ENCODE data around the gene SNX8. TPM values are rescaled to one million over a fixed set of nuclear protein-coding genes. Genes with fewer than 3 reads are reported as not detected.
A peak's percentile ranks its signal among the peaks of the same experiment; 100 is the strongest.
"Not testable (repeated sequence)": the region's sequence is repeated elsewhere in the genome, so short reads cannot be mapped to it uniquely, and the experiment has no call there.

The SNX8 gene
- total RNA-seq, 1 donor from 2014 or later: 15.6 TPM

DNA sequence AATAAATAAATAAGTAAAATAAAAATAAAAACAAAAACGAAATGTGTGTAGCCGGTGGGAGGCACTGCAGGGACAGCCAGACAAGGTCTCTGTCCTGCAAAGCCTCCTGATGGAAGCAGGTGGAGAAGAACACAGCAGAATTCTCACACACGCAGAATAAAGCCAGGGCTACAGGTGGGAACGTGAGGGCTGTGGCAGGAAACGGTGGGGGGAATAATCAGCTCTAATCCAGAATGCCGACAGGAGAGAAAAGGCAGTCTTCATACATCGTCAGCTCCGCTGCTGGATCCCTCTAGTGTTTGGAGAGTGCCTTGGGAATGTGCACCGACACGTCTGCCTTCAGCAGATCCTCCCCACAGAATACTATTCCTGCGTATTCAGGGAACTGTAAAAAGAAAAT is 6.8 kb upstream of the SNX8 start:
- no peak for DNase-seq (ENCODE audit: low spot score, unreplicated experiment)
- peaks cover 4% of the 10 kb centered on the region for H3K27me3 Mint-ChIP-seq
- no peak overlapping the region for H3K4me3 Mint-ChIP-seq (ENCODE audit: low read depth)
- H3K4me1 Mint-ChIP-seq (ENCODE audit: low read depth): no peaks in the 10 kb centered on the region
- no peak overlapping the region for H3K27ac Mint-ChIP-seq
- no peaks in the 10 kb centered on the region for H3K36me3 Mint-ChIP-seq (ENCODE audit: insufficient read depth)
- H3K9me3 Mint-ChIP-seq (ENCODE audit: low read depth): no peaks in the 10 kb centered on the region
- TF ChIP-seq, protein P1, sequence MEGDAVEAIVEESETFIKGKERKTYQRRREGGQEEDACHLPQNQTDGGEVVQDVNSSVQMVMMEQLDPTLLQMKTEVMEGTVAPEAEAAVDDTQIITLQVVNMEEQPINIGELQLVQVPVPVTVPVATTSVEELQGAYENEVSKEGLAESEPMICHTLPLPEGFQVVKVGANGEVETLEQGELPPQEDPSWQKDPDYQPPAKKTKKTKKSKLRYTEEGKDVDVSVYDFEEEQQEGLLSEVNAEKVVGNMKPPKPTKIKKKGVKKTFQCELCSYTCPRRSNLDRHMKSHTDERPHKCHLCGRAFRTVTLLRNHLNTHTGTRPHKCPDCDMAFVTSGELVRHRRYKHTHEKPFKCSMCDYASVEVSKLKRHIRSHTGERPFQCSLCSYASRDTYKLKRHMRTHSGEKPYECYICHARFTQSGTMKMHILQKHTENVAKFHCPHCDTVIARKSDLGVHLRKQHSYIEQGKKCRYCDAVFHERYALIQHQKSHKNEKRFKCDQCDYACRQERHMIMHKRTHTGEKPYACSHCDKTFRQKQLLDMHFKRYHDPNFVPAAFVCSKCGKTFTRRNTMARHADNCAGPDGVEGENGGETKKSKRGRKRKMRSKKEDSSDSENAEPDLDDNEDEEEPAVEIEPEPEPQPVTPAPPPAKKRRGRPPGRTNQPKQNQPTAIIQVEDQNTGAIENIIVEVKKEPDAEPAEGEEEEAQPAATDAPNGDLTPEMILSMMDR (IDR thresholded peaks at IDR 0.05; ENCODE audit: unreplicated experiment): peak; percentile 15

DNA sequence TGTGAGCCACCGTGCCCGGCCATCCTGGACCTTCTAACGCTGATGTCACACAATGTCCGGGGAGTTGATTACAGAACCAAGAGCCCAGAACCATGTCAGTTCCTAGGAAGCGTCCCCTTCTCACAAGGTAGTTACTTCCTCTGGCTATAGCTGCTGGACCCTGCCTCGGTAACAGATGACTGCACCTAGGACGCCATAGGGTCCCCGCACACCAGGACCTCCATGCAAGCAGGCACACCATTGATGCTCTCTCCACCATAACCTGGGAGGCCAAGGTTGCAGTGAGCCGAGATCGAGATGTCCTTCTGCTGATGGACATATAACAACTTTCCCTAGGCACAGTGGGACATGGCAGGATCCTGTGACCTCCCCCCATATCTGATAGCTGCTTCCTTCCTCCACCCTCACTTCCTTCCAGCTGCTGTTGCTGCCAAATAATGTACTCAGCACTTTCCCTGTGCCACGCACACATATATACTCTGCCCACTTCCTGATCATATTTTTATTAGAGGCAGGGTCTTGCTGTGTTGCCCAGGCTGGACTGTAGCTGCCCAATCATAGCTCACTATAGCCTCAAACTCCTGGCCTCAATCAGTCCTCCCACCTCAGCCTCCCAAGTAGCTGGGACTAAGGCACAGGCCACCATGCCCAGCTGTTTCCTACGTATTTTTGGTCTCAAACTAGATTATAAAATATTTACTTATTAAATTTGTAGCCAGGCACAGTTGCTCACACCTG is 3.5 kb upstream of the SNX8 start:
- H3K4me3 Mint-ChIP-seq (ENCODE audit: low read depth): no peak overlapping the region
- H3K27ac Mint-ChIP-seq: no peak overlapping the region
- H3K4me1 Mint-ChIP-seq (ENCODE audit: low read depth): peaks cover 2% of the 10 kb centered on the region
- no peaks in the 10 kb centered on the region for H3K36me3 Mint-ChIP-seq (ENCODE audit: insufficient read depth)
- H3K27me3 Mint-ChIP-seq: peaks cover 4% of the 10 kb centered on the region
- TF ChIP-seq, protein P1 (IDR thresholded peaks at IDR 0.05; ENCODE audit: unreplicated experiment): no peak
- H3K9me3 Mint-ChIP-seq (ENCODE audit: low read depth): no peaks in the 10 kb centered on the region
- DNase-seq (ENCODE audit: low spot score, unreplicated experiment): no peak

DNA sequence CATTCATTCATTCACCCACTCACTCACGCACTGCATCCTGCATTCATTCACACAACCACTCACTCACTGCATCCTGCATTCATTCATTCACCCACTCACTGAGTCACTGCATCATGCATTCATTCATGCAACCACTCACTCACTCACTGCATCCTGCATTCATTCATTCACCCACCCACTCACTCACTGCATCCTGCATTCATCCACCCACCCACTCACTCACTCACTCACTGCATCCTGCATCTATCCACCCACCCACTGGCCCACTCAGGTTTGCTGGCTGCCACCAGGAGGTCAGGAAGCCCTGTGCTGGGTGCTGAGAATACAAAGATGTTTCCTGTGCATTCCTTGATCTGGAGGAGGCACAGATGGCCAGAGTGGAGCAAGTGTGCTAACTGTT is 2.3 kb upstream of the SNX8 start:
- H3K4me1 Mint-ChIP-seq (ENCODE audit: low read depth): peaks cover 5% of the 10 kb centered on the region
- H3K27ac Mint-ChIP-seq: no peak overlapping the region

DNA sequence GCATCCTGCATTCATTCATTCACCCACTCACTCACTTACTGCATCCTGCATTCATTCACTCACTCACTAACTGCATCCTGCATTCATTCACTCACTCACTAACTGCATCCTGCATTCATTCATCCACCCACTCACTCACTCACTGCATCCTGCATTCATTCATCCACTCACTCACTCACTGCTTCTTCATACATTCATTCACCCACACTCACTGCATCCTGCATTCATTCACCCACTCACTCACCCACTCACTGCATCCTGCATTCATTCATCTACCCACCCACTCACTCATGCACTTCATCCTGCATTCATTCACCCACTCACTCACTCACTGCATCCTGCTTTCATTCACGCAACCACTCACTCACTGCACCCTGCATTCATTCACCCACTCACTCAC is 1.5 kb upstream of the SNX8 start:
- no peak for DNase-seq (ENCODE audit: low spot score, unreplicated experiment)
- H3K4me1 Mint-ChIP-seq (ENCODE audit: low read depth): peaks cover 5% of the 10 kb centered on the region
- no peak overlapping the region for H3K4me3 Mint-ChIP-seq (ENCODE audit: low read depth)
- no peaks in the 10 kb centered on the region for H3K36me3 Mint-ChIP-seq (ENCODE audit: insufficient read depth)
- peaks cover 4% of the 10 kb centered on the region for H3K27me3 Mint-ChIP-seq
- TF ChIP-seq, protein P1 (IDR thresholded peaks at IDR 0.05; ENCODE audit: unreplicated experiment): no peak
- H3K9me3 Mint-ChIP-seq (ENCODE audit: low read depth): no peaks in the 10 kb centered on the region
- H3K27ac Mint-ChIP-seq: no peak overlapping the region

More for the DNA sequence above, 2.3 kb upstream of the SNX8 start:
- H3K27me3 Mint-ChIP-seq: peaks cover 4% of the 10 kb centered on the region
- DNase-seq (ENCODE audit: low spot score, unreplicated experiment): no peak
- H3K36me3 Mint-ChIP-seq (ENCODE audit: insufficient read depth): no peaks in the 10 kb centered on the region
- no peak overlapping the region for H3K4me3 Mint-ChIP-seq (ENCODE audit: low read depth)
- H3K9me3 Mint-ChIP-seq (ENCODE audit: low read depth): no peaks in the 10 kb centered on the region
- TF ChIP-seq, protein P1 (IDR thresholded peaks at IDR 0.05; ENCODE audit: unreplicated experiment): no peak

DNA sequence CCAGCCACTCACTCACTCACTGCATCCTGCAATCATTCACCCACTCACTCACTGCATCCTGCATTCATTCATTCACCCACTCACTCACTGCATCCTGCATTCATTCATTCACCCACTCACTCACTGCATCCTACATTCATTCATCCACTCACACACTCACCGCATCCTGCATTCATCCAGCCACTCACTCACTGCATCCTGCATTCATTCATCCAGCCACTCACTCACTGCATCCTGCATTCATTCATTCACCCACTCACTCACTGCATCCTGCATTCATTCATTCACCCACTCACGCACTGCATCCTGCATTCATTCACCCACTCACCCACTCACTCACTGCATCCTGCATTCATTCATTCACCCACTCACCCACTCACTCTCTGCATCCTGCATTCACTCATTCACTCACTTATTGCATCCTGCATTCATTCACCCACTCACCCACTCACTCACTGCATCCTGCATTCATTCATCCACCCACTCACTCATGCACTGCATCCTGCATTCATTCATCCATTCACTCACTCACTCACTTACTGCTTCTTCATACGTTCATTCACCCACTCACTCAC is 802 bp upstream of the SNX8 start:
- not testable (repeated sequence) for H3K4me3 Mint-ChIP-seq (ENCODE audit: low read depth); H3K27me3 Mint-ChIP-seq; H3K9me3 Mint-ChIP-seq (ENCODE audit: low read depth); H3K4me1 Mint-ChIP-seq (ENCODE audit: low read depth); H3K36me3 Mint-ChIP-seq (ENCODE audit: insufficient read depth); DNase-seq (ENCODE audit: low spot score, unreplicated experiment); H3K27ac Mint-ChIP-seq
